B cell (primary cell): ENCODE measurements around the gene LANCL2. TPM values are rescaled to one million over a fixed set of nuclear protein-coding genes. Genes with fewer than 3 reads are reported as not detected.

Source experiments
- ATAC-seq: fragments of 200-7000 bp; cut with Tn5 transposase; one replicate; pipeline ENCODE4 v1.10.0; 2021; ENCODE audit warnings: low read depth, mild to moderate bottlenecking, moderate number of reproducible peaks, moderate library complexity
- CTCF ChIA-PET: fragments of 350-600 bp; sonication (Branson Sonifier 250); formaldehyde crosslinking; loops from one replicate; lab custom pipeline; 2021; ENCODE audit warnings: antibody characterized with exemption, inconsistent platforms; lab: Charles Lee
- POLR2A ChIA-PET: fragments of 350-600 bp; sonication (Branson Sonifier 250); formaldehyde crosslinking; loops from one replicate; lab custom pipeline; 2021; ENCODE audit warnings: antibody characterized with exemption; lab: Charles Lee
- DNase-seq: peaks from one replicate; pipeline ENCODE4 v3.0.0; 2013
- H2AFZ ChIP-seq: 2 replicates; pipeline ENCODE4 v1.6.1; 2012; ENCODE audit warnings: mild to moderate bottlenecking, low read depth, low read length; ENCODE audit not compliant: insufficient read depth, poor library complexity, severe bottlenecking
- H3K27ac ChIP-seq, 2 donors: 1 replicate in 1 of 2; 2 replicates in 1 of 2; pipeline ENCODE4 v1.5.1; 2012 to 2013; ENCODE audit warnings: low read length in 2 of 2, mild to moderate bottlenecking in 2 of 2, moderate library complexity in 1 of 2
- H3K27me3 ChIP-seq, 4 experiments: fragments of 200-600 bp in 1 of 4; sonication (generic) in 1 of 4; replicated peaks in 1 of 4; 1 replicate in 2 of 4; 2 replicates in 2 of 4; pipeline versions ENCODE4 v1.6.1 to v1.7.0; 2013 to 2016; ENCODE audit warnings: low read length in 3 of 4, mild to moderate bottlenecking in 2 of 4, mixed read lengths in 1 of 4, moderate library complexity in 1 of 4; ENCODE audit not compliant: insufficient read depth in 4 of 4, control insufficient read depth in 3 of 4; ENCODE audit errors: control extremely low read depth in 1 of 4
- H3K36me3 ChIP-seq, 2 experiments: replicated peaks in 1 of 2; 1 replicate in 1 of 2; 2 replicates in 1 of 2; pipeline versions ENCODE4 v1.6.1 to v1.7.1; 2013; ENCODE audit warnings: low read length in 1 of 2; ENCODE audit not compliant: insufficient read depth in 2 of 2, control insufficient read depth in 1 of 2; ENCODE audit errors: control extremely low read depth in 1 of 2, extremely low read depth in 1 of 2
- H3K4me1 ChIP-seq, 2 donors: fragments of 200-600 bp in 1 of 2; sonication (generic) in 1 of 2; 1 replicate in 1 of 2; 2 replicates in 1 of 2; pipeline versions ENCODE4 v1.5.1 to v1.6.1; 2013 to 2017; ENCODE audit warnings: low read length in 2 of 2; ENCODE audit not compliant: control insufficient read depth in 2 of 2, insufficient read depth in 2 of 2
- H3K4me2 ChIP-seq: replicated peaks from 2 replicates; pipeline ENCODE3; 2012; ENCODE audit warnings: mild to moderate bottlenecking, low read depth, low read length; ENCODE audit not compliant: poor library complexity, severe bottlenecking
- H3K4me3 ChIP-seq, 5 experiments: fragments of 200-600 bp in 1 of 5; sonication (generic) in 1 of 5; 1 replicate in 3 of 5; 2 replicates in 2 of 5; pipeline versions ENCODE4 v1.5.1 to v1.7.0; 2011 to 2016; ENCODE audit warnings: low read length in 4 of 5, mild to moderate bottlenecking in 4 of 5, low read depth in 2 of 5, control low read depth in 1 of 5, moderate library complexity in 1 of 5; ENCODE audit not compliant: insufficient read depth in 1 of 5; ENCODE audit errors: control extremely low read depth in 1 of 5, extremely low read depth in 1 of 5
- H3K79me2 ChIP-seq: fragments of 200-600 bp; sonication (generic); one replicate; pipeline ENCODE4 v1.6.0; 2016; ENCODE audit warnings: low read length; ENCODE audit not compliant: control insufficient read depth, insufficient read depth
- H3K9ac ChIP-seq: fragments of 200-600 bp; sonication (generic); 2 replicates; pipeline ENCODE4 v1.6.1; 2017; ENCODE audit warnings: mild to moderate bottlenecking, low read length, moderate library complexity
- H3K9me3 ChIP-seq, 3 donors: one replicate each; pipeline versions ENCODE4 v1.6.1 to v1.7.1; 2013; ENCODE audit warnings: low read length in 2 of 3; ENCODE audit not compliant: control insufficient read depth in 2 of 3, insufficient read depth in 1 of 3; ENCODE audit errors: control extremely low read depth in 1 of 3
- H4K20me1 ChIP-seq: 2 replicates; pipeline ENCODE4 v1.6.0; 2012; ENCODE audit warnings: mild to moderate bottlenecking, low read length; ENCODE audit not compliant: insufficient read depth, control insufficient read depth, poor library complexity, severe bottlenecking
- H3K27ac Mint-ChIP-seq: one replicate; pipeline ENCODE4 v1.8.0; 2021; ENCODE audit warnings: mixed read lengths
- H3K27me3 Mint-ChIP-seq: one replicate; pipeline ENCODE4 v1.8.0; 2021; ENCODE audit warnings: mixed read lengths
- H3K4me1 Mint-ChIP-seq: one replicate; pipeline ENCODE4 v1.8.0; 2021; ENCODE audit warnings: mixed read lengths
- H3K4me3 Mint-ChIP-seq: one replicate; pipeline ENCODE4 v1.8.0; 2021; ENCODE audit warnings: mixed read lengths
- H3K9me3 Mint-ChIP-seq: one replicate; pipeline ENCODE4 v1.8.0; 2022; ENCODE audit warnings: mixed read lengths; ENCODE audit not compliant: insufficient read depth
- EZH2 ChIP-seq: IDR thresholded peaks from 2 replicates; pipeline ENCODE4 v1.6.1; 2012; ENCODE audit warnings: borderline replicate concordance, low read depth, mild to moderate bottlenecking, moderate library complexity, low read length; ENCODE audit not compliant: insufficient read depth, poor library complexity, severe bottlenecking
- WGBS: methylation state at CpG from one replicate; pipeline ENCODE4 v1.1.5; 2013; ENCODE audit warnings: missing lambda C conversion rate; ENCODE audit not compliant: insufficient coverage; 5-methylcytosine and 5-hydroxymethylcytosine counted together
- intact Hi-C: fragments of 100-400 bp; cut with micrococcal nuclease; formaldehyde crosslinking; loops from one replicate; pipeline ENCODE4 v1.10.0; 2022
- polyA plus RNA-seq: library from polyadenylated mRNA; depleted of rRNA; stranded (reverse); fragments of >200 nt; gene quantifications from 2 replicates; pipeline ENCODE4 v1.2.3, GENCODE V29; 2012
- total RNA-seq, 2 donors: library from RNA; stranded (reverse); fragments of 120-200 nt in 1 of 2; gene quantifications; 1 replicate in 1 of 2; 2 replicates in 1 of 2; pipeline versions ENCODE4 v1.2.3 to v1.2.4, GENCODE V29; 2013 to 2022
- TF ChIP-seq, protein P1 (sequence below): fragments of 200-600 bp; IDR thresholded peaks from one replicate; pipeline ENCODE4 v1.8.0; 2022; ENCODE audit warnings: antibody characterized with exemption, mild to moderate bottlenecking

LANCL2 gene
- total and polyA plus RNA-seq, 2 donors (not counting 1 experiment from before 2014, with no cell fraction given) = 3.5 to 8.1 TPM

DNA sequence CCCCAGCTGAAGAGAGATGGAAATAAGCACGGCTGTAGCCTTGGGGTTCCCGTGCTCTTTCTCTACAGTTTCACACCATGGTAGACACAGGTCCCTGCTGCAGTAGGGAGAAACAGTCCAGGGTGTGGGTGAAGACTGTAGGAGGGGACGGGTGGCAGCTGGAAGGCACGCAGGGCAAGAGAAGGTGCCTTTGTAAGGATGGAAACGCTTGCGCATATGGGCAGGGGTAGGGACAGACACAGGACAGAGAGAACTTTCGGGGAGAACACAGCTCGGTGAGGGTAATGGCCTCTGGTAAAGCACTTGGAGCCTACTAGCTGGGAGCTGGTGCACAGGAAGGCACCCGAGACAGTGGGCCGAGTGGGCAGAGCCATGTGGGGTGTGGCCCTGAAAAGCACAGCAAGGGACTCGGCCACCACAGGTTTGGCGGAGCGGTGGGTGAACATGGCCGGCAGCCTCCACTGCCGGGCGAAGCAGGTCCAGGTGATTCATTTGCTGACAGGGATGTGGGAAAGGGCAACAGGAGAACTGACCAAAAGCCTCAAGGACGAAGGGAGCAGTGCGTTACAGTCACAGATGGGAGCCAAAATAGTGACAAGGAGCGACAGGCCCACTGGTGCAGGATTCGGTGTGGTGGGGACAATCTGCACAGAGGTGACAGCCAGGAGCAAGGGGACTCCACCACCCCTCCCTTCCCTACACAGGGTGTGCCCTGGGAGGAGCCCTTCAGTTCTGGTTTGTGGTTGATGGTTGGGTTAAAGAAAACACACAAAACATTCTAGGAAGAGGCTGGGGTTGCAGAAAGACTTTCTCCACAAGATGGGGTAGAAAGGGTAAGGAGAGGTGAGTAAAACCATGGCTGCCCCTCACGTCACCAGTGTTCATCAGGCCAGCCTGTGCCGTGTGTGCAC, 110.1 kb downstream of the LANCL2 start:
- no peaks in the 10 kb centered on the region for H3K27me3 ChIP-seq
- ATAC-seq (no peak), DNase-seq (no peak)
- POLR2A ChIA-PET = no interaction called here
- peak overlapping the region; percentile 8 for H3K27ac Mint-ChIP-seq
- TF ChIP-seq, protein P1, sequence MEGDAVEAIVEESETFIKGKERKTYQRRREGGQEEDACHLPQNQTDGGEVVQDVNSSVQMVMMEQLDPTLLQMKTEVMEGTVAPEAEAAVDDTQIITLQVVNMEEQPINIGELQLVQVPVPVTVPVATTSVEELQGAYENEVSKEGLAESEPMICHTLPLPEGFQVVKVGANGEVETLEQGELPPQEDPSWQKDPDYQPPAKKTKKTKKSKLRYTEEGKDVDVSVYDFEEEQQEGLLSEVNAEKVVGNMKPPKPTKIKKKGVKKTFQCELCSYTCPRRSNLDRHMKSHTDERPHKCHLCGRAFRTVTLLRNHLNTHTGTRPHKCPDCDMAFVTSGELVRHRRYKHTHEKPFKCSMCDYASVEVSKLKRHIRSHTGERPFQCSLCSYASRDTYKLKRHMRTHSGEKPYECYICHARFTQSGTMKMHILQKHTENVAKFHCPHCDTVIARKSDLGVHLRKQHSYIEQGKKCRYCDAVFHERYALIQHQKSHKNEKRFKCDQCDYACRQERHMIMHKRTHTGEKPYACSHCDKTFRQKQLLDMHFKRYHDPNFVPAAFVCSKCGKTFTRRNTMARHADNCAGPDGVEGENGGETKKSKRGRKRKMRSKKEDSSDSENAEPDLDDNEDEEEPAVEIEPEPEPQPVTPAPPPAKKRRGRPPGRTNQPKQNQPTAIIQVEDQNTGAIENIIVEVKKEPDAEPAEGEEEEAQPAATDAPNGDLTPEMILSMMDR = no peak
- TF ChIP-seq EZH2 = no peak
- H3K27me3 Mint-ChIP-seq = no peaks in the 10 kb centered on the region
- H3K9me3 ChIP-seq = no peaks in the 10 kb centered on the region
- H4K20me1 ChIP-seq = peaks cover 41% of the 10 kb centered on the region
- peaks cover 7% of the 10 kb centered on the region for H3K79me2 ChIP-seq
- peaks cover 0 to 50% of the 10 kb centered on the region in 2 experiments for H3K36me3 ChIP-seq
- H3K9ac ChIP-seq = no peak overlapping the region
- H3K27ac ChIP-seq = no peak overlapping the region
- 96% methylated on average over 15 of the region's 22 CpGs for WGBS
- CTCF ChIA-PET = interaction anchor here (0.9 to 1.3 kb wide), 2 partner anchors 39 to 121 kb away, joined by 3 read pairs; no protein-coding TSS in a partner anchor
- no peak overlapping the region for H3K4me2 ChIP-seq
- H3K4me1 ChIP-seq = peaks cover 3 to 27% of the 10 kb centered on the region in 2 donors
- H3K4me3 Mint-ChIP-seq = no peak overlapping the region
- no peak overlapping the region for H3K4me3 ChIP-seq
- no peak overlapping the region for H2AFZ ChIP-seq
- no peaks in the 10 kb centered on the region for H3K9me3 Mint-ChIP-seq
- intact Hi-C loops = no loop called here
- peaks cover 42% of the 10 kb centered on the region for H3K4me1 Mint-ChIP-seq
